ENCODE measurements around the gene KLK2.

- no peak for TF ChIP-seq POLR2A (IDR thresholded peaks at IDR 0.05)
- TF ChIP-seq CTCF (IDR thresholded peaks at IDR 0.05), result no peak
These were observed 38.0 kb upstream of the KLK2 start for GRCh38 chr19:50835103-50835784.

Measured in transverse colon (tissue), 3 donors.